ENCODE results near the gene MESP2.

The MESP2 gene

GRCh38 chr15:89756897-89757296 is 19.2 kb upstream of the MESP2 start:
- no peak for DNase-seq

- DNase-seq = no peak
Observed at GRCh38 chr15:89758283-89758682, 17.8 kb upstream of the MESP2 start.

GRCh38 chr15:89758981-89759380 is 17.2 kb upstream of the MESP2 start:
- DNase-seq = no peak

GRCh38 chr15:89759835-89760234 is 16.3 kb upstream of the MESP2 start:
- DNase-seq = no peak

- peak; percentile 60 for DNase-seq
Observed at GRCh38 chr15:89760303-89761008, 15.7 kb upstream of the MESP2 start.

- no peak for DNase-seq
Observed at GRCh38 chr15:89761009-89761831, 14.9 kb upstream of the MESP2 start.

GRCh38 chr15:89761929-89762328 is 14.2 kb upstream of the MESP2 start:
- no peak for DNase-seq

- DNase-seq = no peak
Observed at GRCh38 chr15:89765694-89766093, 10.4 kb upstream of the MESP2 start.

GRCh38 chr15:89766357-89767311 is 9.5 kb upstream of the MESP2 start:
- DNase-seq = no peak

GRCh38 chr15:89767411-89767915 is 8.7 kb upstream of the MESP2 start:
- DNase-seq = no peak

GRCh38 chr15:89768071-89768500 is 8.0 kb upstream of the MESP2 start:
- no peak for DNase-seq

- no peak for DNase-seq
Observed at GRCh38 chr15:89769366-89769765, 6.8 kb upstream of the MESP2 start.

GRCh38 chr15:89770041-89770440 is 6.1 kb upstream of the MESP2 start:
- no peak for DNase-seq

- no peak for DNase-seq
Observed at GRCh38 chr15:89772932-89773583, 3.1 kb upstream of the MESP2 start.

GRCh38 chr15:89774492-89774891 is 1.6 kb upstream of the MESP2 start:
- DNase-seq = no peak

GRCh38 chr15:89775815-89776214 is 317 bp upstream of the MESP2 start:
- no peak for DNase-seq

GRCh38 chr15:89777073-89777751 is 1.1 kb downstream of the MESP2 start:
- DNase-seq = no peak

- DNase-seq = no peak
Observed at GRCh38 chr15:89777782-89778380, 1.7 kb downstream of the MESP2 start.

GRCh38 chr15:89778861-89779260 is 2.7 kb downstream of the MESP2 start:
- DNase-seq = no peak

- DNase-seq = no peak
Observed at GRCh38 chr15:89780601-89781000, 4.5 kb downstream of the MESP2 start.

- no peak for DNase-seq
Observed at GRCh38 chr15:89781055-89781454, 4.9 kb downstream of the MESP2 start.

Data from activated naive CD4-positive, alpha-beta T cell treated with anti-CD3 and anti-CD28 coated beads, Interleukin-2, amount 50 U/mL, for 16 hours (primary cell).